NAMALWA (cell line): ENCODE measurements around the gene ZNF473.
"Not testable (repeated sequence)": the region's sequence is repeated elsewhere in the genome, so short reads cannot be mapped to it uniquely, and the experiment has no call there.

Experiments
- DNase-seq: peaks from one replicate; pipeline ENCODE4 v3.0.0-alpha.2; 2015; ENCODE audit warnings: low spot score

ZNF473 gene

DNA sequence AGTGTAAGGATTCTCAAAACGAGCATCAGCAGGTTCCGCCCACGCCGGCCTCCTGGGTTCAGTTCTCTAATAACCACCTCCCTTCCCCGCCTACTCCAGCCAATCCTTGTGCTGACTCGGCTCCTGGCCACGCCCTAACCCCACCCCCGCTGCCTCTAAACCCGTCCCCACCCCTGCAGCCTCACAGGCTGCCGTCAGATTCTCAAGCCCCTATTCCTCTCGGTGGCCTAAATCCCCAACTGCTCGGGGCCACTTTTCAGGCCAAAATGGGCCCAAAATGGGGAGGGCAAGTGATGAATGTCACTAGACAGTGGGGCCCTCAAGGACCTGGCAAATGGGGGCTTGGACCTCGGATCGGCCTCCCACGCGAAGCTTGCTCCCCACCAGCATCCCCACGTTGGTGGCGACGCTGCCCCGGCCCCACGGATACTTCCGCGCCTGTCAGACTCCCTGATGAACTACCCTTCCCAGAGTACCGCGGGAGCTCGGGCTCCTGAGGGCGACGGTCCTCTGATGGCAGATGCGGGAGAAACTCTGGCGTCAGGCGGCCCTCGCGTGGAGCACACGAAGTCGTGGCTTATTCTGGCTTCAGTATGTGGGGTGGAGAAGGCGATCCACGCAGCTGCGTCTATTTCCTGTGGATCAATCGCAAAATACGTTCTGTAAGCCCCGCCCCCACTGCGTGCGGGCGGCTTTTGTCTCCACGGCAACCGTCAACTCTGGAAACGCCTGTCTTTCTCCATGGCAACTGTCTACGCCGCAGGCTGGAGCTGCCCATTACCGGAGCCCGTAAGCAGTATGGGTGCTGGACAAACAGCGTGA, 24.8 kb downstream of the ZNF473 start:
- peak; percentile 72 for DNase-seq

DNA sequence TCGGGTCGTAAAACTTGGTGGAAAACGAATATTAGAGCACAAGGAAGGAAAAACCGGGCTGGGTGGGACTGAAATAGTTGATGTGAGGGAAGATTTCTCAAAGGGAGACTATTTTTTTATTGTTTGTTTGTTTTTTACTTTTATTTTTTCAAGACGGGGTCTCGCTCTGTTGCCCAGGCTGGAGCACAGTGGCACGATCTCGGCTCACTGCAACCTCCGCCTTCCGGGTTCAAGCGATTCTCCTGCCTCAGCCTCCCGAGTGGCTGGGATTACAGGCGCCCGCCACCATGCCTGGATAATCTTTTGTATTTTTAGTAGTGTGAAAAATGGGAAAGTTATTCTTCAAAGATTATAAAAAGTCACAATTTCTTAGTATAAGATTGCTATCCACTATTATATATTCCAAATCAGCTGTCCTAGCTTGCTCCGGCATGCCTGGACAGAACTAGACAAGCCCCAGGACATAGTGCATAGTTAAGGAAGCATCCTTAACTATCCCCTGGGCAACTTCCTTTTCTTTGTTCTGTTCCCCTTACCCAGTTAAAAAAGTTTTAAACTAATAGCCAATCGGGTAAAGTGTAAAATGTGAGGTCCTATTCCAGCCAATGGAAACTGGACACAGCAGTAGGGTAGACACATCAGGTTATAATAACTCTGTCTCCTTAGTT, 25.6 kb downstream of the ZNF473 start:
- DNase-seq = not testable (repeated sequence)

DNA sequence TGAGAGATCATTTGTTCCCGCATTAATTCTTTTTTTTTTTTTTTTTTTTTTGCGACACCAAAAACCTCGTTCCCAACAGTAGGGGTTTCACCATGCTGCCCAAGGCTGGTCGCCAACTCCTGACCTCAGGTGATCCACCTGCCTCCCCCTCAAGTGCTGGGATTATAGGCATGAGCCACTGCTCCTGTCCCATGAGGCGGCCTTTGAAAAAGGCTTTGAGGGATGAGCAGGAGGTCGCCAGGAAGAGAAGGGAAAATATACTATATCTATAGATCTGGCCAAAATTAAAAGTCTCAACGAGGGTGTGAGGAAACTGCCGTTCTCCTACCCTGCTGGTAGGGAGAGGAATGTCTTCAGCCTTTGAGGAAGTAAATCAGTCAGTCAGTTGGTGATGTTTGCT, 26.2 kb downstream of the ZNF473 start:
- DNase-seq = no peak

DNA sequence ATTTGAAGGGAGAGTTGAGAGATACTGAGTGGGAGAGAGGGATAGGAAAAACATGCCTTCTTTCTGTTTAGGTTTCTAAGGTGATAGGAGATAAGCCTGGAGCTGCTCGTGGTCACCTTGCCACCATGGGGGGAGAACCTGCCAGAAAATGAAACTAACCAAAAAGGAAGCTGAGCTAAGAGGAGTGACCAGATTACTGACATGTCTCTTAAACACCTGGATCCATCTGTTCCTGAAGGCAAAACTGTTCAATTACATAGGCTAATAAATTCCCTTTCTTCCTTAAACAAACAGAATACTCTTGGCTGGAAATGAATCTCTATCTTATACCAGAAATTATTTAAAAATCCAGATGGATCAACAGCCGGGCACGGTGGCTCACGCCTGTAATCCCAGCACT, 27.3 kb downstream of the ZNF473 start:
- no peak for DNase-seq

DNA sequence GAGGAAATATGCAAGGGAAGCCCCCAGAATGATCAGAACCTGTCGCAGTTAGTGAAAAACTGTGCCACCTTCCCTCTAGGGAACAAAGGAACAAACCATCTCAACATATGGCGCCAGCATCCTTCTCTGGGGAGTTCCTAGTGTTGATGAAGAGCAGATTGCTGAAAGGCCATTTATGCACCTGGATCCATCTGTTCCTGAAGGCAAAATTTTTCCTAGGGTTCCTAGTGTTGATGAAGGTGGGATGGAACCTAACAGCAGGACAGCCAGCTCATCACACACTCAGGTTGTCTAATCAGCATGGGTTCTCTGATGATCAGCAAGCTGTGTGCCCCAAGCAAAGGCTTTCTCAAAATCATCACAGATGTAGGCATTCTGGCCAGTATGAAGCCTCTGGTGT, 32.6 kb downstream of the ZNF473 start:
- no peak for DNase-seq

DNA sequence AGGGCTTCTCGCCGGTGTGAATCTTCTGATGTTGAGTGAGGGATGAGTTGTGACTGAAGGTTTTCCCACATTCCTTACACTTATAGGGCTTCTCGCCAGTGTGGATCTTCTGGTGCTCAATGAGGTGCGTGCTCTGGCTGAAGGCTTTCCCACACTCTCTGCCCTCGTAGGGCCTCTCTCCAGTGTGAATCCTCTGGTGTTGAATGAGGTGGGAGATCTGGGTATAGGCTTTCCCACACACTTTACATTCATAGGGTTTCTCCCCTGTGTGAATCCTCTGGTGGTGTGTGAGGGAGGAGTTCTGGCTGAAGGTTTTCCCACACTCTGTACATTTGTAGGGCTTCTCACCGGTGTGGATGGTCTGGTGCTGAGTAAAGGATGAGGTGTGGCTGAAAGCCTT, 33.2 kb downstream of the ZNF473 start:
- no peak for DNase-seq

DNA sequence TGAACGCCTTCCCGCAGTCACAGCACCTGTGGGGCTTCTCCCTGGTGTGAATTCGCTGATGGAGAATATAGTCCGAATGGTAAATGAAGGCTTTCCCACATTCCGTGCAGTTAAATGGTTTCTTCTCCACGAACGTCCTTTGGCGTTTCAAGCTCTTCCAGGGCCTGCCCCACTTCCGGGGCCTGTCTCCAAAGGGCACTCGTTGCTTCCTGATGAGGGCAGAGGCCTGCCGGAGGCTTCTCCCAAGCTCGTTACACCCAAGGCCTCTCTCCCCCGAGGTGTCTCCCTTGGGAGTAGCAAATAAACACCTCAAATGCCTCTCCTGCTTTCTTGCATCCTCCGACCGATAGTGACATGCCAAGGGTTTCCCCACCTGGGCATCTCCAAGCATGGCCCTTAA, 34.3 kb downstream of the ZNF473 start:
- no peak for DNase-seq

DNA sequence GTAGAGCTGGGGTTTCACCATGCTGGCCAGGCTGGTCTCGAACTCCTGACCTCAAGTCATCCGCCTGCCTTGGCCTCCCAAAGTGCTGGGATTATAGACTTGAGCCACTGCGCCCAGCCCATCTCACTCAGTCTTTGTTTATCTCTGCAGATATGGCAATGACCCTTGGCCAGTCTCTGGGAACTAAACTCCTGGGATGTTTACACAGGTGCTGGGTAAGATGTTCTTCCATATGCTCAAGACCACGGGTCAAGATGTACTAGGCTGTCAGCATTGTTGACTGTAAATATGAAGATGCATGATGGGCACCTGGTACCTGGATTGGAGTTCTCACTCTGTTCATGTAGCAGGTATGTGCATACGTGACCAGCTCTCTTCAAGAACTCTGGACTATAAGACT, 35.8 kb downstream of the ZNF473 start:
- no peak for DNase-seq

DNA sequence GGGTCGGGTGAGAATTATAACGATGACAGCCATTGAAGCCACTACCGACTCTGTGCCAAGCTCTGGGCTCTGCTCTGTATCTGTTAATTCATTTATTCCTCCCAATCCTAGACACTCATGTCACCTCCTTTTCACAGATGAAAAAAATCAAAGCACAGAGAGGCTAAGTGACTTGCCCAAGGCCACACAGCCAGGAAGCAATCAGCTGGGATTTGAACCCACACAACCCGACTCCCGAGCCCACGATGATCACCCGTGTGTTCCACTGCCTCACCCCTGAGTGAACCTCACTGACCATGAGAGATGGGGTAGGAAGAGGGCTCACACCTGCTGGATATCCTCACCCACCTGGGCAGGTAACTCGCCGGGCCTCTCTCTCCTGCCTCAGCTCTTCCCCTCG, 40.1 kb downstream of the ZNF473 start:
- DNase-seq = no peak

DNA sequence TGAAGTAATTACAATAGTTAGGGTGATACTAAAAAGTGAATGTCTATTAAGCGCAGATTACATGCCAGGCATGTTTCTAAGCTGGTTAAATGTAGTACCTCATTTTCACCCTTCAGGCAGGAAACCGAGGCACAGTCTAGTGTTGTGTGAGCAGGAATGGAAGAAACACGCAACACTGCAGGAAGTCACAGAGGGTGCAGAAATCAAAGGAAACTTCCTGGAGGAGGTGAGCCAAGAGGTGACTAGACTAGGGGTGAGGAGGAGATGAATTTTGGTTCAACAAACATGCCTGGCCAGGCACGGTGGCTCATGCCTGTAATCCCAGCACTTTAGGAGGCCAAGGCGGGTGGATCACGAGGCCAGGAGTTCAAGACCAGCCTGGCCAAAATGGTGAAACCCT, 41.8 kb downstream of the ZNF473 start:
- no peak for DNase-seq

DNA sequence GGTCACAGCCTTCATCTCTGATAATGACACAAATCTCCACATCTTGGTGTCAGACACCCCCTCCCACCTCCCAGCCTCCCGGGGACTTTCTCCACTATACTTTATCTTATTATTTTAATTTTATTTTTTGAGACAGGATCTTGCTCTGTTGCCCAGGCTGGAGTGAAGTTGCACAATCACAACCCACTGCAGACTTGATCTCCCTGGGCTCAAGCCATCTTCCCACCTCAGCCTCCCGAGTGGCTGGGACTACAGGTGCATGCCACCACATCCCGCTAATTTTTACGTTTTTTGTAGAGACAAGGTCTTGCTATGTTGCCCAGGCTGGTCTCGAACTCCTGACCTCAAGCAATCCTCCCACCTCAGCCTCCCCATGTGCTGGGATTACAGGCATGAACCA, 42.6 kb downstream of the ZNF473 start:
- not testable (repeated sequence) for DNase-seq

DNA sequence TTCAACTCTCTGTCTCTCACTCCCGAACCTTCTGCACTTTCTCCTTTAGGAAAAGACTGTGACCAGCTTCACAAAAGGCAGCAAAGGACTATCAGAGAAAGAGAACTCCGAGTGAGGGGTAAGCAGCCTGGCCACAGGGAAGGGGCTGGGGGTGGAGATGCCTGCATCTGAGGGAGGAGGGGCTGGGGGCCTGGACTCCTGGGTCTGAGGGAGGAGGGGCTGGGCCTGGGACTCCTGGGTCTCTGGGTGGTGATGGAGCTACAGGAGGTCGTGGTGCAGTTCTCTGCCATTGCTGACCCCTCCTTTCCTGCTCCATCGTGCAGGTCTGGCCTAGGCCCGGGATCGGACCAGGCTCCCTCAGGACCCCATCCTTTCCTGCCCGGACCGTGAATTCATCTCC, 49.3 kb downstream of the ZNF473 start:
- DNase-seq = not testable (repeated sequence)

DNA sequence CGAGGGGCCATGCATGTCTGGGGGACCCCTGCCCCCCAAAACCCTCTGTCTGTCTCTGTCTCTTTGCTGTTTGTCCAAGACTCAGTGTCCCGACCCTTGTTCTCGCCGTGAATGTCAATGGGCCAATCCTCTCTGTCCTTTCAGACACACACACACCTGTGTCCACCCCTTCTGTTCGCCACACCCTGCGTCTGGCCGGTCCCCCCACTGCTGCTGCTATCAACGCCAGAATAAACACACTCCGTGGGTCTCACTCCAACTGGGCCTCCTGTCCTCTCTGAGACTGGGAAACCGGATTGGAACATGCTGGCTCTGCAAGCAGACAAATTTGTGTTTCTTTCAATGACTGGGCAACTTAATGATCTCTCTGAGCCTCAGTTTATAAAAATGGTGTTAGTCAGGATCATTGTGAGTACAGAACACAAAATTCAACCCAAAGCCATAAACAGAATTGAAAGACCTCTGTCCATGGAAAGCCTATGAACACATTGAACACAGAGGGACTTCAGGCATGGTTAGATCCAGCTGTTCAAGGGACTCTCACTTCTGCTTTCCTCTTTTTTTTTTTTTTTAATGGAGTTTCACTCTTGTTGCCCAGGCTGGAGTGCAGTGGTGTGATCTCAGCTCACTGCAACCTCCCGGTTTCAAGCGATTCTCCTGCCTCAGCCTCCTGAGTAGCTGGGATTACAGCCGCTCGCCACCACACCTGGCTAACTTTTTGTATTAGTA, 50.0 kb downstream of the ZNF473 start:
- DNase-seq = peak; percentile 70

DNA sequence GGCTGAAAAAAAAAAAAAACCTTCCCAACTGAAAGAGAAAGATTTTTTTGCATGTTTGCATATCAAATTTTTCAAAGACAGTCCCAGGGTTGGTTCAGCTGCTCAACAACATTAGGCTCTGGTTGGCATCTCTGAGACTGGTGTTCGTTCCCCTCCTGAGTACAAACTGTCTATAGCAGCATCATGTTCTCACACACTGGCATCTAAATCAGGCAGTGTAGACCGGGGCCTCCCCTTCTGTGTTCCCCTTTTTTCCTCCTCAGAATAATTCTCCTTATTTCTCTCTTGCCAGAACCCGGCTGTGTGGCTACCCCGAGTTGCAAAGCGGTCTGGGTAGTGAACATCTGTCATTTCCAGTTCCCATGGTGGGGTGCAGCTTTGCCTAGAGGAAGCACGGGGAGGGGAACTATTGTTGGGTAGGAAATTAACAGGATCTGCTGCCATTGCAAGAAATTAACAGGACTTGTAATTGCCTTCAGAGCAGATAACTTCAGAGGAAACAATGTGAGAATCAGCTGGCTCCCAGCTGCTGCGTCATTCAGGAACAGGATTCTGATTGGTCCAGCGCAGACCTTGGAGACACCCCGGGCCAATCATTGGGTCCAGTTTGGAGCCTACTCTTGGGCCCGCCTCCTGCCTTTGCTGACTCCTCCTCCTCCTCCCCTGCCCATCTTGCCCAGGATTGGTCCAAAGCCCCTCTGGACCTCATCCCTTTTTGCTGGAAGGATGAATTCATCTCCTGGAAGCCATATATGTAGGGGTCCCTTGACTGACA, 51.0 kb downstream of the ZNF473 start:
- not testable (repeated sequence) for DNase-seq

DNA sequence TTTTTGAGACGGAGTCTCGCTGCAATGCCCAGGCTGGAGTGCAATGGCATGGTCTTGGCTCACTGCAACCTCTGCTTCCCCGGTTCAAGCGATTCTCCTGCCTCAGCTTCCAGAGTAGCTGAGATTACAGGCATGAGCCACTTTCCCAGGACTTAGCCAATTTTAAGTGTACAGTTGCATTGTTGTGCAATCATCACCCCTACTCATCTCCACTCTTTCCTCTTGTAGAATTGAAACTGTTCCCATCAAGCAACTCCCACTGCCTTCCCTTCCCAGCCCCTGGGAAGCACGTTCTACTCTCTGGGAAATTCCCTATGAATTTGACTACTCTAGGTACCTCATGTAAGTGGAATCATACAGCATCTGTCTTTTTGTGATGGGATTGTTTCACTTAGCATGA, 53.2 kb downstream of the ZNF473 start:
- DNase-seq = not testable (repeated sequence)

DNA sequence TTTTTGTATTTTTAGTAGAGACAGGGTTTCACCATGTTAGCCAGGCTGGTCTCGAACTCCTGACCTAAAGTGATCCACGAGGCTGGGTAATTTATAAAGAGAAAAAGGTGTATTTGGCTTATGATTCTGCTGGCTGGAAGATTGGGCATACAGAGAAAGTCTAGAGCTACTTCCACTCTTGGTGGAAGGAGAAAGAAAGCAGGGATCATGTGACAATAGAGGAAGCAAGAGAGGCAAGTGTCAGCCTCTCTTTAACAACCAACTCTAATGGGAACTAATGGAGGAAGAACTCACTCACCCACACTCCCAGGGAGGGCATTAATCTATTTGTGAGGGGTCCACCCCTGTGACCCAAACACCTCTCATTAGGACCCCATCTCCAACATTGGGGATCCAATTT, 58.6 kb downstream of the ZNF473 start:
- DNase-seq = not testable (repeated sequence)

DNA sequence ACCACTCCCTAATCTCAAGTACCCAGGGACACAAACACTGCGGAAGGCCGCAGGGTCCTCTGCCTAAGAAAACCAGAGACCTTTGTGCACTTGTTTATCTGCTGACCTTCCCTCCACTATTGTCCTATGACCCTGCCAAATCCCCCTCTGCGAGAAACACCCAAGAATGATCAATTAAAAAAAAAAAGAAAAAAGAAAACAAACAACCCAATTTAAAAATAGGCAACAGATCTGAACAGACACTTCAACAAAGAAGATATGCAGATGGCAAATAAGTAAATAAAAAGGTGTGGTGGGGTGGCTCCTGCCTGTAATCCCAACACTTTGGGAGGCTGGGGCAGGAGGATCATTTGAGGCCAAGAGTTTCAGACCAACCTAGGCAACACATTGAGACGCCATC, 61.3 kb downstream of the ZNF473 start:
- DNase-seq = not testable (repeated sequence)

DNA sequence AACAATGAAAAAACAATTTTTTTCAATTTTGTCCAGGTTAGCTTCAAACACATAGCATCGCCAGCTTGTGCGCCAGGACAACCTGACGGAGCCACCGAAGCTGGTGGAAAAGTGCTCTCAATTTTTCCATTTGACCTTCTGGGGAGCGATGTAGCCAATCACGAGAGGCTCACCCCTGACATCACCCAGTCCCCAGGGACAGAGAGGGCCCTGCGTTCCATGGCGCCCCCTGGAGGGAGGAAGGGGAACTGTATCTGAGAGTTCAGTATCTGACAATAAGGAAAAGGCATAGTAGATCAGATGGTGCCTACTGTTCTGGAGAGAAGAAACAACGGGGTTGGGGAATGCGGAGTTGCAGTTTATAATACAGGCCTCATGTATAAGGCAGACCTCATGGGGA, 64.9 kb downstream of the ZNF473 start:
- peak; percentile 63 for DNase-seq

DNA sequence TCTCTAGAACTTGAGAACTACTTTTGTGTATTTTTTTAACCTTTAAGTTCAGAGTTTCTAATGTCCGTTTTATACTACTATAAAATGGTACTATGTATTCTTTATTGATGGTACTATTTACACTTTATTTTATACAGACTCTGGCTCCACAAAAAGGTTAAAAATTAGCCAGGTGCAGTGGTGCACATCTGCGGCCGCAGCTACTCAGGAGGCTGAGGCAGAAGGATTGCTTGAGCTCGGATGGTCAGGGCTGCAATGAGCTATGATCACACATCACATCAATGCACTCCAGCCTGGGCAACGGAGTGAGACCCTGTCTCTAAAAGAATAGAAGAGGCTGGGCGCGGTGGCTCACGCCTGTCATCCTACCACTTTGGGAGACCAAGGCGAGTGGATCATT, 66.0 kb downstream of the ZNF473 start:
- not testable (repeated sequence) for DNase-seq

DNA sequence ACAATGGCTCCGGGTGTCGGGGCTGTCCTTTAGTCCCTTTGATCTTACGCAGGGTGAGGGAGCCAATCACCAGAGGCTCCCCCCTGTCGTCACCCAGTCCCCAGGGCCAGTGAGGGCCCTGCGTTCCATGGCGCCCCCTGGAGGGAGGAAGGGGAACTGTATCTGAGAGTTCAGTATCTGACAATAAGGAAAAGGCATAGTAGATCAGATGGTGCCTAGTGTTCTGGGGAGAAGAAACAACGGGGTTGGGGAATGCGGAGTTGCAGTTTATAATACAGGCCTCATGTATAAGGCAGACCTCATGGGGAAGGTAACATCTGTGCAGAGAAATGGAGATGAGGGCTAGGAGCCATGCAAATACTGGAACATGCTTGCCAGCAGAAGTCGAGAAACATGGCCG, 66.8 kb downstream of the ZNF473 start:
- DNase-seq = not testable (repeated sequence)

DNA sequence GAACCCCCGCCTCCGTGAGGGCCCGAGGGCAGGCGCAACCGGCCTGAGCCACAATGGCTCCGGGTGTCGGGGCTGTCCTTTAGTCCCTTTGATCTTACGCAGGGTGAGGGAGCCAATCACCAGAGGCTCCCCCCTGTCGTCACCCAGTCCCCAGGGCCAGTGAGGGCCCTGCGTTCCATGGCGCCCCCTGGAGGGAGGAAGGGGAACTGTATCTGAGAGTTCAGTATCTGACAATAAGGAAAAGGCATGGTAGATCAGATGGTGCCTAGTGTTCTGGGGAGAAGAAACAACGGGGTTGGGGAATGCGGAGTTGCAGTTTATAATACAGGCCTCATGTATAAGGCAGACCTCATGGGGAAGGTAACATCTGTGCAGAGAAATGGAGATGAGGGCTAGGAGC, 72.1 kb downstream of the ZNF473 start:
- not testable (repeated sequence) for DNase-seq

DNA sequence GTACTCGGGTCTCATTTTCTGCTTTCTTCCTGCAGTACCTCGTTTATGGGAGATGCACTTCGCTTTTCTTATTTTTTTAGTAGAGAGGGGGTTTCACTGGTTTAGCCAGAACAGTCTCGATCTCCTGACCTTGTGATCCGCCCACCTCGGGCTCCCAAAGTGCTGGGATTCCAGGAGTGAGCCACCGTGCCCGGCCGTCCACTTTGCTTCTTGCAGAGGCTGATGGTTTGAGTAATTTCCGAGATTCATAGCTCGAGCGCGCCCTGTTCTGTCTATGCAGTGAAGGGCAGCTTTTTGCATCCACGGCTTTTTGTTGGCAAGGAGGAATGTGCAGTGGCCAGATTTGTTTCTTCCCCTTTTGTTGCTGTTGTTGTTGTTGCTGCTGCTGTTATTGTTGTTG, 73.1 kb downstream of the ZNF473 start:
- not testable (repeated sequence) for DNase-seq
